H1 (cell line): ENCODE measurements around the gene DEPP1. TPM values are rescaled to one million over a fixed set of nuclear protein-coding genes. Genes with fewer than 3 reads are reported as not detected.

Experiments
- CEBPB ChIP-seq: IDR thresholded peaks from 2 replicates; pipeline ENCODE4 v1.6.1; 2012; ENCODE audit warnings: low read depth, low read length
- CHD7 ChIP-seq: fragments of 300-600 bp; sonication (generic); IDR thresholded peaks from 2 replicates; pipeline ENCODE4 v1.7.1; 2012; ENCODE audit warnings: low read length, moderate library complexity, mild to moderate bottlenecking, inconsistent platforms; ENCODE audit not compliant: insufficient replicate concordance
- CTBP2 ChIP-seq: IDR thresholded peaks from 2 replicates; pipeline ENCODE4 v1.7.0; 2011; ENCODE audit warnings: borderline replicate concordance, mild to moderate bottlenecking, moderate library complexity, mixed read lengths, low read length; ENCODE audit not compliant: insufficient read depth, insufficient read length
- FOSL1 ChIP-seq: IDR thresholded peaks from 2 replicates; pipeline ENCODE4 v1.6.1; 2011; ENCODE audit warnings: mild to moderate bottlenecking, low read depth, low read length, moderate library complexity; ENCODE audit not compliant: insufficient read depth
- GTF2F1 ChIP-seq: IDR thresholded peaks from 2 replicates; pipeline ENCODE4 v1.6.1; 2012; ENCODE audit warnings: low read depth, low read length, improper control_type of control experiment, borderline replicate concordance
- HDAC6 ChIP-seq: IDR thresholded peaks from one replicate; pipeline ENCODE4 v1.7.1; 2012; ENCODE audit warnings: low read depth, mild to moderate bottlenecking, inconsistent platforms, low read length, moderate library complexity
- PHF8 ChIP-seq: fragments of 200-600 bp; sonication (generic); conservative IDR thresholded peaks from 2 replicates; pipeline ENCODE4 v1.7.1; 2012; ENCODE audit warnings: low read depth, mild to moderate bottlenecking, inconsistent platforms, low read length, moderate library complexity
- POLR2A ChIP-seq, 2 experiments: IDR thresholded peaks; 1 replicate in 1 of 2; 2 replicates in 1 of 2; pipeline ENCODE4 v1.6.1; 2011; ENCODE audit warnings: low read depth in 2 of 2, low read length in 2 of 2, mild to moderate bottlenecking in 2 of 2; ENCODE audit errors: control extremely low read depth in 1 of 2
- POLR2AphosphoS5 ChIP-seq: IDR thresholded peaks from 2 replicates; pipeline ENCODE4 v1.6.1; 2011; ENCODE audit warnings: low read depth, low read length
- SIRT6 ChIP-seq: IDR thresholded peaks from one replicate; pipeline ENCODE4 v1.7.1; 2012; ENCODE audit warnings: low read length, inconsistent platforms
- SP1 ChIP-seq: IDR thresholded peaks from 2 replicates; pipeline ENCODE4 v1.6.1; 2011; ENCODE audit warnings: low read depth, low read length
- TEAD4 ChIP-seq: IDR thresholded peaks from 2 replicates; pipeline ENCODE4 v1.6.1; 2012; ENCODE audit warnings: low read depth, low read length, inconsistent platforms, mixed read lengths
- polyA plus RNA-seq, 7 experiments: library from polyadenylated mRNA; depleted of rRNA in 3 of 7; stranded (reverse) in 5 of 7; unstranded in 2 of 7; fragments of >200 nt in 5 of 7; fragments of 200-250 nt in 2 of 7; gene quantifications; 1 replicate in 5 of 7; 2 replicates in 1 of 7; 4 replicates in 1 of 7; pipeline versions ENCODE4 v1.2.1 to v1.2.3, GENCODE V29; 2011 to 2013; ENCODE audit warnings: missing spikeins in 2 of 7, mixed read lengths in 2 of 7
- total RNA-seq: library from RNA; stranded (reverse); fragmentation: NEBNext Ultra II Directional; extraction: Animal tissue kit (Norgen Biotek cat#: 25700); gene quantifications from 2 replicates; pipeline ENCODE4 v1.2.1, GENCODE V29; 2021
- TF ChIP-seq, protein P1 (sequence below): IDR thresholded peaks from 2 replicates; pipeline ENCODE4 v1.6.1; 2012; ENCODE audit warnings: inconsistent platforms

Gene DEPP1
- total and polyA plus RNA-seq, 2 of the 8 experiments (the other 6 are each of a cell fraction or from before 2014, with no cell fraction given): 0.67 to 4.5 TPM

DNA sequence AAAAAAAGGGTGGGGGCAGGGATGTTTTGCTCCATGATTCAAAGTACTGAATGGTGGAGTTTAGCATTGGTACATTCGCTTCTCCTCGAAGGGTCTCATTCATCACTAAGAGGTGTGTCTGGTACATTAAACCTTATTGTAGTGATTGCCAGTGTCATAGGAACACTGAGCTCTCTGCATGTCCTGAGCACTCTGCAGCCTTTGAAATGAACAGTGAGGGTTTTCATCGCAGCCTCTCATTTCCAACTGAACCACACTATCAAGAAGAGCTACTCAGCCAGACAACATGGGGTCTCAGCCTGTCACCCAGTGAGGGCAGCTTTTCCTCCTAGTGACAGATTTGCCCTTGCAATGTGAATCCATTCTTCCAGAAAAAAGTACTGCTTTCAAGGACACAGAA is 7.6 kb upstream of the DEPP1 start (continued):
- TF ChIP-seq CHD7 (no peak), TEAD4 (no peak), CEBPB (no peak), PHF8 (no peak), POLR2AphosphoS5 (no peak), SP1 (no peak), SIRT6 (no peak), POLR2A (IDR thresholded peaks at IDR 0.05; ENCODE audit: control extremely low read depth in 1 of 2, low read depth in 2 of 2, low read length in 2 of 2) (no peak), GTF2F1 (no peak), CTBP2 (no peak), HDAC6 (no peak), FOSL1 (no peak)
- TF ChIP-seq, protein P1, sequence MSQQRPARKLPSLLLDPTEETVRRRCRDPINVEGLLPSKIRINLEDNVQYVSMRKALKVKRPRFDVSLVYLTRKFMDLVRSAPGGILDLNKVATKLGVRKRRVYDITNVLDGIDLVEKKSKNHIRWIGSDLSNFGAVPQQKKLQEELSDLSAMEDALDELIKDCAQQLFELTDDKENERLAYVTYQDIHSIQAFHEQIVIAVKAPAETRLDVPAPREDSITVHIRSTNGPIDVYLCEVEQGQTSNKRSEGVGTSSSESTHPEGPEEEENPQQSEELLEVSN: no peak
